ENCODE data around the gene BNIP5.

DNA sequence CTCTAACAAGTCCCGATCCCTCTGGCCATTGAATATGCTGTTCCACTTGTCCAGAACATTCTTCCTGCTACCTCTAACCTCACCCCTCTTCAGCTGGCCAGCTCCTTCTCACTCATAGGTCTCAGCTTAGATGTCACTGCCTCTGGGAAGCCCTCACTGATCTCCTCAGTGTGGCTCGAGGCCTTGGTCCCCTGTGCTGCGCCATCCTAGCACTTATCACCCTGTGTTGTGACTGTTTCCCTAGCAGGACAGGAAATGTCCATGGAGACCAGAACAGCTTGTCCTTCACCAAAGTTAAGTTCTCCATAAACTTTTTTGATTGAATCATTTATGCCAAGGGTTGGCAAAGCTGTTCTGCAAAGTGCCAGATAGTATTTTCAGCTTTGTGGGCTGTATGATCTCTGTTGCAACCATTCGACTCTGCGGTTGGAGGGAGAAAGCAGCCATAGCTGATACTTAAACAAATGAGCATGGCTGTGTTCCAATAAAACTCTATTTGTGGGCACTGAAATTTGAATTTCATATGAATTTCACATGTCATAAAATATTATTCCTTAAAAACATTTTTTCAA is 6.5 kb upstream of the BNIP5 start:
- TF ChIP-seq, protein P1, sequence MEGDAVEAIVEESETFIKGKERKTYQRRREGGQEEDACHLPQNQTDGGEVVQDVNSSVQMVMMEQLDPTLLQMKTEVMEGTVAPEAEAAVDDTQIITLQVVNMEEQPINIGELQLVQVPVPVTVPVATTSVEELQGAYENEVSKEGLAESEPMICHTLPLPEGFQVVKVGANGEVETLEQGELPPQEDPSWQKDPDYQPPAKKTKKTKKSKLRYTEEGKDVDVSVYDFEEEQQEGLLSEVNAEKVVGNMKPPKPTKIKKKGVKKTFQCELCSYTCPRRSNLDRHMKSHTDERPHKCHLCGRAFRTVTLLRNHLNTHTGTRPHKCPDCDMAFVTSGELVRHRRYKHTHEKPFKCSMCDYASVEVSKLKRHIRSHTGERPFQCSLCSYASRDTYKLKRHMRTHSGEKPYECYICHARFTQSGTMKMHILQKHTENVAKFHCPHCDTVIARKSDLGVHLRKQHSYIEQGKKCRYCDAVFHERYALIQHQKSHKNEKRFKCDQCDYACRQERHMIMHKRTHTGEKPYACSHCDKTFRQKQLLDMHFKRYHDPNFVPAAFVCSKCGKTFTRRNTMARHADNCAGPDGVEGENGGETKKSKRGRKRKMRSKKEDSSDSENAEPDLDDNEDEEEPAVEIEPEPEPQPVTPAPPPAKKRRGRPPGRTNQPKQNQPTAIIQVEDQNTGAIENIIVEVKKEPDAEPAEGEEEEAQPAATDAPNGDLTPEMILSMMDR (IDR thresholded peaks at IDR 0.05): no peak
- TF ChIP-seq POLR2A (IDR thresholded peaks at IDR 0.05) (no peak), EP300 (IDR thresholded peaks at IDR 0.05) (no peak)

Measured in ovary (tissue), 3 donors.